Stimulated activated CD4-positive, alpha-beta T cell treated with anti-CD3 and anti-CD28 coated beads, Interleukin-12 subunit alpha, Interleukin-12 subunit beta, amount 100 ng/mL, for 24 hours (primary cell): ENCODE data around the gene MORN4.

Source experiments
- DNase-seq, 2 experiments: peaks; one replicate each; pipeline ENCODE4 v3.0.0-alpha.2; 2020; ENCODE audit warnings: low read depth in 2 of 2

The MORN4 gene

DNA sequence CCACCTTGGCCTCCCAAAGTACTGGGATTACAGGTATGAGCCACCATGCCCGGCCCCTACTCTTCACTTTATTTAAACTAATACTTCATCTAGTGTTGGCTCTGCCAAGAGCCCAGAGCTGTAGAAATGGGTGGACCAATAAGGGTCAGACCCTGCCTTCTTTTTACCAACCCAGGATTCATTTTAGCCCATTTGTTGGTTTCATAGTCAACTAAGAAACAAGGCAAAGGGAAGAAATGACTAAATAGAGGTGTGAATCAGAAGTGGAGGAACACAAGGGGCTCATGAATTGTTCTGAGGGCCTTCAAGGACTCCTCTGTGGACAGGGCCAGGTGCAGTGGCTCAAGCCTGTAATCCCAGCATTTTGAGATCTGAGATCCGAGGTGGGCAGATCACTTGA lies 59.6 kb downstream of the MORN4 start:
- DNase-seq: no peak

DNA sequence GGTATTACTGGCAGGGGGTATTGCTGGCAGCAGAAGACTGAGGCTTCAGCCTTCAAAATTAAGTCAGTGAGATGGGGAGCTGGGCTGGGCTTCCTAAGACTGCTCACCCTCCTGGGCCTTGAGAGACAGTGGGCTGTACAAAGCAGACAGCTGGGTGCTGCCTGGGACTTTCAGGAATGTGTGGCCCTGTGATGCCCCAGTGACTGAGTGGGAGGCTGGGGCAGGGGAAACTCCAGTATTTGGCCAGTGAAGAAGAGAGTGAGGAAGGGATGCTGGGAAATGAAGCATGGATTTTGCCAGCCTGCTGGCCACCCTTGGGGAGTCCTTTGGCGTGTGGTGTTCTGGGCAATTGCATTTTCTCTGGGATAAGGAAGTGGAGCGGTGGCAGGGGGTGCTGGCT lies 60.3 kb downstream of the MORN4 start:
- no peak for DNase-seq

DNA sequence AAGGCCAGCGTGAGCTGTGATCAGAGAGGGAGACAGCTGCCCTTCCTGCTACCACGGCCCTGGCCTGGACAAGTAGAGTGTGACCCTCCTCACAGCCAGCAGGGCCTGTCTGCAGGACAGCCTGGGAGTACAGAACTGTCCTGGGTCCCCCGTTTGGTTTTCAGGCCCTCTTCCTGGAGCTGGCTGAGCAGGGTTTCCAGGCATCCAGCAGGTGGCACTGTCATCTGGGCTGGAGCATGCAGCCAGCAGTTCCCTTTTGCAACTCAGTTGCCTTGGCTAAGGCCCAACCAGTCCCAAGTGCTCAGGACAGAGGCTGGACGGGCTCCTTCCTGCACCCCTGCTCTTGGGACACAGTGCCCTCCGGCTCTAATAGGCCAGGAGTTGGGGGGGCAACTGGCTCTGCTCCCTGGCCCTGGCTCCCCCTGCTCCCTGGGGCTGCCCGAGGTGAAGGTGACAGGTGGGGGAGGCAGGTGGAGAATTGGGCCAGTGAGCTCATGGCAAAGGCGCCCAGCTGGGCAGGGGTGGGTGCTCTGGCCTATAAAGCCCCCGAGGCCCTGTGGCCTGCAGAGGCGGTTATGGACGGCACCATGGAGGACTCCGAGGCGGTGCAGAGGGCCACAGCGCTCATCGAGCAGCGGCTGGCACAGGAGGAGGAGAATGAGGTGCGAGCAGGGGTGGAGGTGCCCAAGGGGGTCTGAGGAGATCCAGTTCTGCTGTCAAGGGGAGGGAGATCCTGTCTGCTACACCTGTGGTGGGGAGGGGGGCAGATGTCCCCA lies 60.9 kb downstream of the MORN4 start, which contains the start of gene ANKRD2:
Gene ANKRD2, plus strand, starts transcription at position 566 of the 776 bp plus-strand sequence. Its CDS starts 10 bp downstream, at position 576.
- DNase-seq: peak; percentile 4 to 40

DNA sequence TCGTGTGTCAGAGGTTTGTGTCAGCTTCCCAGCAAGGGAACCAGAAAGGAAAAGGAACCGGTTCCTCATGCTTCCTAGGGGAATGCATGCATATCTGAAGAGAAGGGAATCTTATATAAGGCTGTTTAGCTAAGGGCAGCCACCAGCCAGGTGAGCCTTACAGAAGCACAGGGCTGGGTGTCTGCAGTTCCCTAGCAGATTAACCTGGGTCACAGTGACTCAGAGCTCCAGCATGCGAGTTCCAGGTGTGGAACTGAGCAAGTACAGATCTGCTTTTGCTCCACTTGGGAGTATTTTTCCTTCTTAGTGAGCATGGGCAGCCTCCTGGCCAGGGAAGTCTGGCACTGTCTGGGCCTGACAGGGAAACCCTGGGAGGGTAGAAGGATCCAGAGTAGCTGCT lies 61.7 kb downstream of the MORN4 start:
- no peak for DNase-seq

DNA sequence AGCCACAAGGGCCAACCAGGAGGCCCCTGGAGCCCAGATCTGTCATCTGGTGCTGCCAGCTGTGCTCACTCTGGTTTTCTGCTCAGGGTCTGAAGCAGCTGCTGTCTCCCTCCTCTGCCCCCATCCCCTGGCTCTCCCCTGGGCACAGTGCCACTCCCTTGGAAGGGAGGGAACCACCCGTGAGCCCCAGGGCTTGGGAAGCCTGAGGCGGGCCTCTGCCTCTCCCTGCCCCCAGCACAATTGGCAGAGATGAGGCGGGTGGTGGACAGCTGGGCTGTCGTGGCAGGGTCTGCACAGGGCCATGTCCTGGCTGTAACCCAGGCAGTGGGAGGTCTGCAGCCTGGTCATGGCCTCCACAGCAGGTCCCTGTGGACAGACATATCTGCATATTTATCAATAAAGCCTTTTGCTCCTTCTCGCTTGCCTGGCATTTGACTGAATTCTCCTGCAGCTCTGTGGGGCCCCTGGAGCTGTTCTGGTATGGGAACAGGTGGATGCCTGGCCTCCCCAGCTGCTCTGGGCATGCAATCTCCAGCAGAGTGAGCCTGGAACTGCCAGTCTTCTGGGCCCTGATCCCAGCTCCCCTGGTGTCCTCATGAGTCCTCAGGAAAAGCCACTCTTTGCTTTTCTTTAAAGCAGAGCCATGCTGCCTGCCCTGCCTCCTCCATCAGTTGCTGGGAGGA lies 62.4 kb downstream of the MORN4 start:
- no peak for DNase-seq

DNA sequence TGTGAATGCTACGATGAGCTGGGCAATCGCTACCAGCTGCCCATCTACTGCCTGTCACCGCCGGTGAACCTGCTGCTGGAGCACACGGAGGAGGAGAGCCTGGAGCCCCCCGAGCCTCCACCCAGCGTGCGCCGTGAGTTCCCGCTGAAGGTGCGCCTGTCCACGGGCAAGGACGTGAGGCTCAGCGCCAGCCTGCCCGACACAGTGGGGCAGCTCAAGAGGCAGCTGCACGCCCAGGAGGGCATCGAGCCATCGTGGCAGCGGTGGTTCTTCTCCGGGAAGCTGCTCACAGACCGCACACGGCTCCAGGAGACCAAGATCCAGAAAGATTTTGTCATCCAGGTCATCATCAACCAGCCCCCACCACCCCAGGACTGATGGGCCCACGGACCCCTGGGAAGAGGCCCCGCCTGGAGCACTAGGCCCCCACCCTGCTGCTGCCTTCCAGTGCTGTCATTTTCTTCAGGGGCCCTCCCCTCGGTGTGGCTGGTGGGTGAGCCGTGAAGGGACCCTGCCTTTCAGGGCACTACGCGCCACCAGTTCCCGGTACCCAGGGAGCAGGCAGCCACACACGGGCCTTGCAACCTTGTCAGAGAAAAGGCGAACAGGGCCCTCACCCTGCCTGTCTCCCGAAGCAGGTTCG lies 63.0 kb downstream of the MORN4 start:
- no peak for DNase-seq

DNA sequence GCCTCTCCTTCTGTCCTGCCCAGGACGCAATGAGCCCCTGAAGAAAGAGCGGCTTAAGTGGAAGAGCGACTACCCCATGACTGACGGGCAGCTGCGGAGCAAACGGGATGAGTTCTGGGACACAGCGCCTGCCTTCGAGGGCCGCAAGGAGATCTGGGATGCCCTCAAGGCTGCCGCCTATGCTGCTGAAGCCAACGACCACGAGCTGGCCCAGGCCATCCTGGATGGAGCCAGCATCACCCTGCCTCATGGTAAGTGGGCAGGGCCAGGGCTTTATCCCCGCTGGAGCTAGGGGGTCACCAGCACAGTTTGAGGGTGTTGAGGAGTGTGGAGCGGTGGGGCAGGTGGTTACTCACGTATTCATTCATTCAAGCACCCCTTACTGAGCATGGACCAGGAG lies 65.4 kb downstream of the MORN4 start:
- no peak for DNase-seq

DNA sequence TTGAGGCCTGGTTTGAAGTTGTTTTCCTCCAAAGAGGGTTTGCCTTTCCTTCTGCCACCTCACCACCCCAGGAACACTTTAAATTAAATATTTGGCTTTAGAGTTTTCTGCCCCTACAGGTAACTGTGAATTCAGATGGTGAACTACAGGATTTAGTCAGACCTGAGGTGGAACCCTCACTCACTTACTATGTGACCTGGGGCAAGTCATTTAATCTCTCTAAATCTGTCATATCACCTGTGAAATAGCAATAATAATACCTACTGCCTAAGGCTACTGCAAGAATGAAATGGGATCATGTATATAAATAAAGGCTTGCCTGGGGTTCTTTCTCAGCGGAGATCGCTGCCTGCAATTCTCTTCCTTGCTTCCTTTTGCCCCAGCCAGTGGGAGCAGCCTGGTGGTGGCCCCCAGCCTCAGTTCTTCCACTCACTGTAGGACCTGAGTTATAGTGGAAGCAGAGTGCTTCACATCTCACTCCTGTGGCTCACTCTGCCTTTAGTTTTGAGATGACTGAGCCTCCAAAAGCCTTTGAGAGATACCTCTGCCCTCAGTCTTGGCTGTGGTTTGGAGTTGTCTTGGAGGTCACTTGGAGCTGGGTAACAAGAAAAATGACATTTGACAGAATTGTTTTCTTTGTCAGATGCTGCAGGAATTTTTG lies 66.8 kb downstream of the MORN4 start:
- no peak for DNase-seq

DNA sequence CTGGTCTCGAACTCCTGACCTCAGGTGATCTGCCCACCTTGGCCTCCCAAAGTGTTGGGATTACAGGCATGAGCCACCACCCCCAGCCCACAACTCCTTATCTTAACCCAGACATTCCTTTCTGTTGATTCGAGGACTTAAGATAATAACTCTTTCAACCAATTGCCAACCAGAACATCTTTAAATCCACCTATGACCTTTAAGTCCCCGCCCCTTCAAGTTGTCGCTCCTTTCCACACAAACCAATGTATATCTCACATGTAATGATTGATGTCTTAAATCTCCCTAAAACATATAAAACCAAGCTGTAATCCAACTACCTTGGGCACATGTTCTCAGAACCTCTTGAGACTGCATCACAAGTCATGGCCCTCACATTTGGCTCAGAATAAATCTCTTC lies 68.5 kb downstream of the MORN4 start:
- DNase-seq: no peak
